OCI-LY7 (cell line): Measurements from ENCODE around the gene DDX5.

Experiments used
- EZH2phosphoT487 ChIP-seq: fragments of 200-600 bp; sonication (generic); IDR thresholded peaks from 2 replicates; pipeline ENCODE4 v1.6.1; 2018; ENCODE audit warnings: low read depth, borderline replicate concordance, mild to moderate bottlenecking, mixed run types, antibody characterized with exemption, low read length, moderate library complexity, mixed read lengths
- TF ChIP-seq, protein P1 (sequence below): fragments of 200-600 bp; sonication (generic); conservative IDR thresholded peaks from 2 replicates; pipeline ENCODE4 v1.5.1; 2014; ENCODE audit warnings: mild to moderate bottlenecking, antibody characterized with exemption, low read length, moderate library complexity, mixed read lengths

GRCh38 chr17:64546716-64547115 lies 40.6 kb upstream of the DDX5 start:
- TF ChIP-seq, protein P1, sequence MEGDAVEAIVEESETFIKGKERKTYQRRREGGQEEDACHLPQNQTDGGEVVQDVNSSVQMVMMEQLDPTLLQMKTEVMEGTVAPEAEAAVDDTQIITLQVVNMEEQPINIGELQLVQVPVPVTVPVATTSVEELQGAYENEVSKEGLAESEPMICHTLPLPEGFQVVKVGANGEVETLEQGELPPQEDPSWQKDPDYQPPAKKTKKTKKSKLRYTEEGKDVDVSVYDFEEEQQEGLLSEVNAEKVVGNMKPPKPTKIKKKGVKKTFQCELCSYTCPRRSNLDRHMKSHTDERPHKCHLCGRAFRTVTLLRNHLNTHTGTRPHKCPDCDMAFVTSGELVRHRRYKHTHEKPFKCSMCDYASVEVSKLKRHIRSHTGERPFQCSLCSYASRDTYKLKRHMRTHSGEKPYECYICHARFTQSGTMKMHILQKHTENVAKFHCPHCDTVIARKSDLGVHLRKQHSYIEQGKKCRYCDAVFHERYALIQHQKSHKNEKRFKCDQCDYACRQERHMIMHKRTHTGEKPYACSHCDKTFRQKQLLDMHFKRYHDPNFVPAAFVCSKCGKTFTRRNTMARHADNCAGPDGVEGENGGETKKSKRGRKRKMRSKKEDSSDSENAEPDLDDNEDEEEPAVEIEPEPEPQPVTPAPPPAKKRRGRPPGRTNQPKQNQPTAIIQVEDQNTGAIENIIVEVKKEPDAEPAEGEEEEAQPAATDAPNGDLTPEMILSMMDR = no peak
- no peak for TF ChIP-seq EZH2phosphoT487
